ENCODE results near the gene COL28A1. TPM values are rescaled to one million over a fixed set of nuclear protein-coding genes. Genes with fewer than 3 reads are reported as not detected.

The COL28A1 gene
- total RNA-seq: 9.0 TPM

DNA sequence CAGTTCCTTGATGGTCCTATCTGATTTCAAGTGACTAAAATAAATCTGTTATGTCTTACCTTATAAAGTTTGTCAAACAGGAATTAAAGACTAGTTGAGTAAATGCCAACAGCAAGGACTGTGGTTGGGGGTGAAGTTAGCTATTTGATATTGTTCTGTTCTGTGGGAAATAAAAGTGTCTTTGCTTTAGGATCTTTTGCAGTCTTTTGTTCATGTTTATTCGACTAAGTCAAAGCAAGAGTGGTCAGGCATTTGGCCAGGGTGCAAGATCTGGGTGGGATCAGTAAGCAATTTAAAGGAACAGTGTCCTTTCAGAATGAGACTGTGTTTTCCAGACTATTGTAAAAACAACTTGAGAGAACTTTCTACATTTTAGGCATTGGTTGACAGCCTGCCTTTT is at the start of gene COL28A1:
TSS of gene COL28A1 (minus strand) at position 183 of the 400 bp plus-strand sequence. CDS start 2,998 bp downstream, outside the sequence.
- no peak for DNase-seq

DNA sequence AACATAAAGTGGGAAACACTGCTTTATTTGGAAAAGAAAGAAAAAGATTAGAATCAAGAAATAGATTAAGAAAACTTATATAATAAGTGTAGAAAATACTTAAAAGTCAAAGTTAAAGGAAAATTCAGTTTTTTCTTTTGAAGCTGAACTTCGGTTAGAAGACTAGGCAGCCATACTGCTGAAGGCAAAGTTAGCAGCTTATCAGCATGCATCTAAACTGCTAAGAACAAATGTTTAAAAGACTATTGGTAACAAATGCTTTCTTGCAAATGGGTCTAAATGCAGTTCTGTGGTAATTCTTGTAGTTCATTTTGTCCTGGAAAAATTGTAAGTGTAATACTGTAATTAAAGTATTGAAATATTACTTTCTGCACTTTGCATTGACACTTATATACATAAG is 49.0 kb upstream of the COL28A1 start:
- no peak for DNase-seq

GRCh38 chr7:7583731-7584130 is 48.1 kb upstream of the COL28A1 start:
- DNase-seq: no peak

DNA sequence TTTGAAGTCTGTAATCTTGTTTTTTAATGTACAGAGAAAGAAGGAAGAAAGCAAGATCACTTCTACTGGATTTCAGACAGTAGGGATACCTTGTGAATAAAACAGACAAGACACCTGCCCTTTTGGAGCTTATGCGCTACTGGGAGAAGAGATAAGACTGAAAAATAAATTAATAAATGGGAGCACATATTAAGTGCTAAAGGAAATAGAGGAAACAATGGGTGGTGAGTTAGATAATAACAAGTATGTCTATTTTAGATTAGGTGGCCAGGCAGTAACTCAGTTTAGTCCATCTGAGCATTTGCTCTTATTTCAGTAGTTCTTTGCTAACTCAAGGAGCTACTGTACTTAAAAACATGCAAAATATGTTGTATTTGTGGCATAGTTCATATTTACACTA is 46.9 kb upstream of the COL28A1 start:
- DNase-seq: no peak

GRCh38 chr7:7581531-7582179 is 46.0 kb upstream of the COL28A1 start:
- no peak for DNase-seq

GRCh38 chr7:7579638-7580037 is 44.0 kb upstream of the COL28A1 start:
- DNase-seq: no peak

- DNase-seq: no peak
These were observed 42.2 kb upstream of the COL28A1 start for GRCh38 chr7:7577888-7578287.

DNA sequence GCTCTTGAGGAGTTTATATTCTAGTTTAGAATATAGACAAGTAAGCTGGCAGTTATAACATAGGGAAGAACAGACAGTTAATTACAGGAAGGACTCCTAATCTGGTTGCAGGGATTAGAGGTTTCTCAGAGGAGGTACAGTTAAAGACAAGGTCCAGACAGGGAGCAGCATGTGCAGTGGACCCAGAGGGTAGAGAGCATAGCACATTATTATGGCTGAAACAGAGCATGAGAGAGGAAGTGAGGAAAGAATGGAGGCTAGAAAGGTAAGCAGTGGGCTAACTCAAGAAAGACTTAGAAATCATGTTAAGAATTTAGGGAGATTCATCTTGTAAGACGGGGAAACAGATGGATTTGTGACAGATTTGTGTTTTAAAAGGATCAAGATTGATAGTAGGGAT is 40.7 kb upstream of the COL28A1 start:
- DNase-seq: no peak

GRCh38 chr7:7573701-7574100 is 38.0 kb upstream of the COL28A1 start:
- no peak for DNase-seq

DNA sequence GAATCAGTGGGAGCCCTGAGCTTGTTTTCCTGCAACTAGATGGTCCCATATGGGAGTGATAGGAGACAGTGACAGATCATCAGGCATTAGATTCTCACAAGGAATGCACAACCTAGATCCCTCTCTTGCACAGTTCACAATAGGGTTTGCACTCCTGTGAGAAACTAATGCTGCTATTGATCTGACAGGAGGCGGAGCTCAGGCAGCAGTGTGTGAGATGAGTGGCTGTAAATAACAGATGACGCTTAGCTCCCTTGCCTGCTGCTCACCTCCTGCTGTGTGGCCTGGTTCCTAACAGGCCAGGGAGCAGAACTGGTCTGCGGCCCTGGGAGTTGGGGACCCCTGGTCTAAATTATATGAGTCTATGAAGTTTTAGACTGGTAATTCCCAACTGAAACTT is 34.9 kb upstream of the COL28A1 start:
- DNase-seq: no peak

DNA sequence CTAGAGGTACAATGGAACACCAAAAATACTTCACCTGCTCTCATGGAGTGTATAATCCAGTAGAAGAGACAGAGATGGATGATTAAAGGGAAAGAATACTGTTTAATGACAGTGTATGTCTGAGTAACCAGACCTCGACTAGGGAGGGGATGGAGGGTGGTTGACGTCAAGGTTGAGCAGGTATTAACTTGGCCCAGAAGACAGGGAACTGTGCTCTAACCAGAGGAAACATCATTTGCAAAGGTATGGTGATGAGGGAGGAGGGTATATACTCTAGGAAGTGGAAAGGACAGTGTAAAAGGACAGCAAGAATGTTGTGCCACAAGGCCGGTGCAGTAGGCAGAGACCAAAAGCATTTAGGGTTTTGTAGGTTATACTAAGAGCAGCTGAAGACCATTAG is 33.9 kb upstream of the COL28A1 start:
- DNase-seq: no peak

- no peak for DNase-seq
These were observed 33.4 kb upstream of the COL28A1 start for GRCh38 chr7:7569081-7569527.

- no peak for DNase-seq
These were observed 32.9 kb upstream of the COL28A1 start for GRCh38 chr7:7568553-7568952.

DNA sequence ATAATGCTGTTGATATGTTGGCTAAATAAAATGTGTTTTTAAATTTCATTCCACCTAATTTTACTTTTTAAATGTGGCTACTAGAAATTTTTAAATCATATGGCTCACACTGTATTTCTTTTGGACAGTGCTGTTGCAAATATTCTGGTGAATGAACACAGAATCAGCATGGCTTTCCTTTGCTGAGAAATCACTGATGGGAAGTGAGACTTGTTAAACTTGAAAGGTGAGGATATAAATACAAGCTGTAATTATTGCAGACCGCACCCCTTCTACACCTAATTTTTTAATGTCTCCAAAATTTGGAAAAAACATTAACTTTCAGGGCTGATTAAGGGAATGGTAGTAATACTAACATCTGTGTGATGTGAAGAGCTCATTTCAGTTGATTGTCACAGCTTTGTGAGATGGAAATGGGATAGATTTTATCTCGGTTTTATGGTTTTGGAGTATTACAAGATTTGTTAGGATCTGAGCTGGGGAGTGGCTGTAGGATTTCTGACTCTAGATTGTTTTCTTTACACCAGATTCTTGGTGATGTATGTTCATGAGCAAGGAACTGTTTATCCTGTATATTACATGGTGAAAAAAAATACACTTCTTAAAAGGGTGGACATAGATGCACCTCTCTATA is 32.3 kb upstream of the COL28A1 start:
- DNase-seq: no peak

DNA sequence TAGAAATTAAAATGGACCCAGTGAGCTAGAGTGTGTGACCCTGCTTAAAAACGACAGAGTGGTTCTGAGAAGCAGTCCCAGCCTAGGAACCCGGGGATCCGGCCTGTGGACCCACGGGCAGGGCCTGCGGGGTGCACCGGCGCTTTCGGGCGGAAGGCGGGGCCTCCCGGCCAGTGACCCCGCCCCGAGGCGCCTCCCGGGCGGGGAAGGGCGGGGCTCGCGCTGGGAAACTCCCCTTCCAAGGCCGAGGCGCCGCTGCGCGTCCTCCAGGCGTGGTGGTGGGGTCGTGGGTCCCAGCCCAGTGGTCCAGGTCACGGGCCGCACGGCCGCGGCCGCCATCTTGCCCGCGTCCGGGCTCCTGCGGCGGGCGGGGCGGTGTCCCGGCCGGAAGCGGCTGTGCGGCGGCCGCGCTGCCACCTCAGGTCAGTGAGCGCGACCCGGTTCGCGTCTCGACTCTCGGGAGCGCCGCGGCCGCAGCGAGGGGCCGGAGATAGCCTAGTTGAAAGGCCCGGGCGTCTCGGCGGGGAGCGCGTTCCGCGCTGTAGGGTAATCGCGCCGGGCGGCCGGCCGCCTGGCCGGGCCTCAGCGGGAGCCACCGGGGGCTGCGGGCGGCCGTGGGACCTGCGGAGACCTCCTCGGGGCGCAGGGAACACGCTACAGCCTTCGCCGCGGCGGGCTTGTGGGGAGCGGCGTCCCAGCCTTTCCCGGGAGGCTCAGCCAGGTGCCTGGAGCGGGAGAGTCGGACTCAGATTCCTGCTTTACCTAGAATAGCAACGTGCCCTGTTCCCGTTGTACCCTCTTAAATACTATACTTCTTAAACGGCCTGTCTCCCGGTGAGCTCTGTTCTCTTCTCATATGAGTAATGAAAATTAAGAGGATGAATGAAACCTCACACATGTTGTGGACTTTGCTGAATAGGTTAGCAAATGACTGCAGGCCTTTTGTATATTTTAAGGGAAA is 31.3 kb upstream of the COL28A1 start, which contains the start of gene MIOS:
TSS of gene MIOS (plus strand) at position 234 of the 961 bp plus-strand sequence. CDS start 5,592 bp downstream, outside the sequence.
- peak; percentile 47 for DNase-seq

DNA sequence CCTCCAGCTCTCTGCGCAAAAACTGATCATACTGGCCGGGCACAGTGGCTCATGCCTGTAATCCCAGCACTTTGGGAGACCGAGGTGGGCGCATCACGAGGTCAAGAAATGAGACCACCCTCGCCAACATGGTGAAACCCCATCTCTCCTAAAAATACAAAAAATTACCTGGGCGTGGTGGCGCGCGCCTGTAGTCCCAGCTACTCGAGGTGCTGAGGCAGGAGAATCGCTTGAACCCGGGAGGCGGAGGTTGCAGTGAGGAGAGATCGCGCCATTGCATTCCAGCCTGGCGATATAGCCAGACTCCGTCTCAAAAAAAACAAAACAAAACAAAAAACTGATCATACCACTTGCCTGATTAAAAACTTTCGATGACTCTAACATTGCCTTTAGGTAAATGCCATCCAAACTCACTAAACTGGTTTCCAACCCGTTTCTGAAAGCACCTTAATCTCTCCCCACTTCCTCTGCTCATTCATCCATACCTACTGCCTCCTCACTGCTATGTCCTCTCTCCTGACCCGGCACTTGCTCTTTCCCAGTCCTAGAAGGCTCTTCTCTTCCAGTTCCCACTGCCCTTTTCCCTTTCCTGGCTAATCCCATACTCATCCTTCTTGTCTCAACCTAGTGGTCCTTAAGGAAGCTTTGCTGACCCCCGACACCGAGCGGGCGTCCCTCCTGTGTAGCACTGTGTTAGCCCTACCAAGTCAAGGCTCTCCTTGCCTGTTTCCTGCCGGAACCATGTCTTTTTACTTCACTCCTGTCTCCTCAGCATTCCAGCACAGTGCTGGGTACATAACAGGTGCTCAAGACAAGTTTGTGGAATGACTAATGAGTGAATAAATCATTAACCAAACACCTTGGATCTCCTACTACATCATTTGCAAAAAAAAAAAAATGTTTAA is 30.3 kb upstream of the COL28A1 start:
- no peak for DNase-seq

DNA sequence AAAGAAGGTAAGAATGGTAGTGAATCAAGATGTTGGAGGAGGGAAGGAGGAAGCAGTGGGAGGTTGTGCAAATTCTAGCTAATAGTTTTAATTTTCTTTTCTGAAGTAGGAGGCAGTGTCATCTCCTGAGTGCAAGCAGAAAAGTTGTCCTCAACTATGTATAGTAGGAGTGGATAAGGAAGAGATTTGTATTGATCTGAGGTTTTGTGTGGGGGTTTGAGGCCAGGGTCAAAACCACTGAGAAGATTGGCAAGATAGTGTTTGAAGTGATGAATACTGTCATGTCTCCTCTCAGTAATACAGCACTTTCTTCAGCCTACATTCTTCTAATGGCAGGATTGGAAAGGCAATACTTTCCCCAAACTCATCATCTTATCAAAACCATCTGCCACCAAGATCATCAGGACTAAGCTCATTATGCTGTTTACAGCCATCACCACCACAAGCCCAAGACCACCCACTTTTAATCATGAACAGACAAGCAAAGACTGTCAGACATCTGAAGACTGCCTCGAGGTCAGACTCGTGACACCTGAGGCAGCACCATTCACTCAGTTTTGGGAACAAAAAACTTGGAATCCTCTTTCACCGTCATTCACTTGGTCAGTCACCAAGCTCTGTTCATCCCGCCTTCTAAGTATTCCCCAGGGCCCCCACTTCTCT is 29.5 kb upstream of the COL28A1 start:
- no peak for DNase-seq

DNA sequence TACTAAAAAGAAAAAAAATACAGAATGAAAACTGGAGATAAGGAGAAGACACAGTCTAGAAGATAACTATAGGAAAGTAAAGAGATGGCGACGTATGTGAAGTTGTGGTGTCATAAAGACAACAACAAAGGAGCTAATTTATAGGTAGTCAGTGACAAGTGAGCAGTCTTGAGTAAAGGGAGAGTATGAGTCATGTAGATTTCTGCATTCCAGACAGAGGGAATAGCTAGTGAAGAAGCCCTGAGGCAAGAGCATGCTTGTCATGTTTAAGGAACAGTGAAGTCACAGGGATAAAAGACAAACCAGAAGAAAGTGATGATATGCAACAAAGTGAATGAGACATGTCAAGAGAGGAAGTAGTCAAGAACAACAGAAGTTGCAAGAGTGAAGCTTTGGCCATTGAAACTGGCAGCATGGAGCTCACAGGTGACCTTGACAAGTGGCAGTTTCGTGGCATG is 28.7 kb upstream of the COL28A1 start:
- DNase-seq: no peak

DNA sequence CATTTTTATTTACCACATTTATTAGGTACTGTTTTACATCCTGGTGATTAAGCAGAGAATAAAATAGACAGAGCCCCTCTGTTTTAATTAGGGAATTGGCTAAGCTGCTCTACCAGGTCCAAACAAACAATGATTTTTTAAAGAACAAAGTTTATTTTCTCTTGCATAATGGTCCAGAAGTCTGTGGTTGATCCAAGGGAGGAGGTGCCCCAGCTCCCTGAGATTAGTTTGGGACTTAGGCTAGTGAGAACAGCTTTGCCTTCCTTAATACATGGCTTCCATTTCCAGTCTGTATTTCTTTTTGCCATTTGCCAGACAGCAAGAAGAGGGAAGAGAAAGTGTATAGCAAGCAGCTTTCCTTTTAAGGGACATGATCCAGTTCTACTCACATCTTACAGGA is 28.1 kb upstream of the COL28A1 start:
- no peak for DNase-seq

DNA sequence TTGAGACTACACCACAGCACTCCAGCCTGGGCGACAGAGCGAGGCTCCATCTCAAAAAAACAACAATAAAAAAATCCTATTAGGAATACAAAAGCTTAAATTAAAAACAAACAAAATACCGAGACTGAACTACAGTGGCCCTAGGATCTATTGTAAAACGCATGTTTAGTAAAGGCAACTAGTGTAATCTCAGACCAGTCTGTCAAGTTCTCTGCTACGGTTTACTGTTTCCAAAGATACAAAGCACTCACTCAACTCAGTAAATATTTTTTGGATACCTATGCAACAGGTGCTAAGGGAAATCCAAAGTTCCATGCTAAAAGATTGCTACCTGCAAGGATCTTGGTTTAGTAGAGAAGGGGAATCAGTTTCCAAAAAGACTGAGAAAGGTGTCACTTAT is 27.6 kb upstream of the COL28A1 start:
- DNase-seq: no peak

DNA sequence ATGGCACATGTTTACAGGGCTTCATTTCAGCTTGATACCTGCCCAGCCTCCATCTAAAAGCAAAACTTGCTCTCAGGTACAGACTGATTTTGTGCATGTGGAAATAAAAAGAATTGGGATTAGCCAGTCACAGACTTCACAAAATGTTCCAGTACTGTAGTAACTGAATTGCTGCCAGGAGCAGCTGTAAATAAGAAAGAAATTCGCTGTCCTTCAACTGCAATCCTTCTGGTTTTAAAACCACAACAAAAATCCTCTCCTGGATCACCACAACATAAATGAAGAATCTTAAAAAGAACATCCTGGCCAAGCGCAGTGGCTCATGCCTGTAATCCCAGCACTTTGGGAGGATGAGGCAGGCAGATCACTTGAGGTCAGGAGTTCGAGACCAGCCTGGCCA is 27.1 kb upstream of the COL28A1 start:
- no peak for DNase-seq

All from skin of body (tissue), 2 donors.